H9 (cell line): Measurements from ENCODE around the gene ZNF683. TPM values are rescaled to one million over a fixed set of nuclear protein-coding genes. Genes with fewer than 3 reads are reported as not detected.

Experiments
- DNase-seq: peaks from one replicate; pipeline ENCODE4 v3.0.0-alpha.2; 2017
- H2AFZ ChIP-seq: one replicate; pipeline ENCODE4 v1.6.1; 2013; ENCODE audit warnings: mild to moderate bottlenecking, low read length, control low read depth, moderate library complexity
- H2AK5ac ChIP-seq: 2 replicates; pipeline ENCODE4 v1.6.1; 2013; ENCODE audit warnings: low read length, control low read depth, mixed read lengths; ENCODE audit not compliant: insufficient read length
- H2BK120ac ChIP-seq: one replicate; pipeline ENCODE4 v1.6.1; 2013; ENCODE audit warnings: low read depth, mild to moderate bottlenecking, low read length, control low read depth, inconsistent platforms; ENCODE audit not compliant: poor library complexity, severe bottlenecking
- H2BK12ac ChIP-seq: 2 replicates; pipeline ENCODE4 v1.6.1; 2013; ENCODE audit warnings: low read length, control low read depth, mixed read lengths, low read depth; ENCODE audit not compliant: insufficient read length
- H2BK15ac ChIP-seq: 2 replicates; pipeline ENCODE4 v1.6.1; 2013; ENCODE audit warnings: low read depth, low read length, control low read depth
- H2BK20ac ChIP-seq: one replicate; pipeline ENCODE4 v1.6.1; 2013; ENCODE audit warnings: low read depth, mild to moderate bottlenecking, low read length, control low read depth, inconsistent platforms; ENCODE audit not compliant: poor library complexity, severe bottlenecking
- H2BK5ac ChIP-seq: 2 replicates; pipeline ENCODE4 v1.6.1; 2013; ENCODE audit warnings: low read length, control low read depth, mixed read lengths; ENCODE audit not compliant: insufficient read length
- H3K14ac ChIP-seq: 2 replicates; pipeline ENCODE4 v1.6.1; 2013; ENCODE audit warnings: low read length, control low read depth; ENCODE audit not compliant: insufficient read depth
- H3K18ac ChIP-seq: 2 replicates; pipeline ENCODE4 v1.6.1; 2013; ENCODE audit warnings: low read depth, mild to moderate bottlenecking, mixed read lengths, low read length, control low read depth; ENCODE audit not compliant: insufficient read length
- H3K23ac ChIP-seq: 2 replicates; pipeline ENCODE4 v1.6.1; 2013; ENCODE audit warnings: low read length, control low read depth, mixed read lengths, low read depth; ENCODE audit not compliant: insufficient read length
- H3K23me2 ChIP-seq: 2 replicates; pipeline ENCODE4 v1.6.1; 2013; ENCODE audit warnings: low read depth, mild to moderate bottlenecking, mixed read lengths, low read length, control low read depth; ENCODE audit not compliant: insufficient read length, poor library complexity, severe bottlenecking
- H3K27ac ChIP-seq: 2 replicates; pipeline ENCODE4 v1.5.1; 2013; ENCODE audit warnings: low read length, control low read depth, mixed read lengths, low read depth; ENCODE audit not compliant: insufficient read length
- H3K27me3 ChIP-seq: 2 replicates; pipeline ENCODE4 v1.6.1; 2013; ENCODE audit warnings: low read length, control low read depth, inconsistent platforms; ENCODE audit not compliant: insufficient read depth
- H3K4ac ChIP-seq: 2 replicates; pipeline ENCODE4 v1.6.1; 2013; ENCODE audit warnings: low read depth, mild to moderate bottlenecking, control low read depth, inconsistent platforms, low read length, moderate library complexity
- H3K4me1 ChIP-seq: 2 replicates; pipeline ENCODE4 v1.6.1; 2013; ENCODE audit warnings: low read length, control low read depth, inconsistent platforms; ENCODE audit not compliant: insufficient read depth
- H3K4me2 ChIP-seq: 2 replicates; pipeline ENCODE4 v1.6.1; 2013; ENCODE audit warnings: low read length, control low read depth, mixed read lengths; ENCODE audit not compliant: insufficient read length, insufficient read depth
- H3K56ac ChIP-seq: 2 replicates; pipeline ENCODE4 v1.6.1; 2013; ENCODE audit warnings: low read depth, mild to moderate bottlenecking, mixed read lengths, low read length, control low read depth; ENCODE audit not compliant: insufficient read length
- H3K79me1 ChIP-seq: 2 replicates; pipeline ENCODE4 v1.6.1; 2013; ENCODE audit warnings: low read depth, mild to moderate bottlenecking, moderate library complexity, low read length, control low read depth, inconsistent platforms; ENCODE audit not compliant: insufficient read depth, poor library complexity, severe bottlenecking
- H3K79me2 ChIP-seq: 2 replicates; pipeline ENCODE4 v1.6.1; 2013; ENCODE audit warnings: low read length, control low read depth, inconsistent platforms; ENCODE audit not compliant: insufficient read depth
- H3K9ac ChIP-seq: 2 replicates; pipeline ENCODE4 v1.6.1; 2013; ENCODE audit warnings: low read length, control low read depth, mixed read lengths; ENCODE audit not compliant: insufficient read length; ENCODE audit errors: extremely low read depth
- H3K9me3 ChIP-seq: one replicate; pipeline ENCODE4 v1.6.1; 2013; ENCODE audit warnings: low read depth, low read length, inconsistent platforms; ENCODE audit not compliant: control insufficient read depth
- H3T11ph ChIP-seq: one replicate; pipeline ENCODE4 v1.6.1; 2013; ENCODE audit warnings: mild to moderate bottlenecking, low read length, control low read depth, inconsistent platforms
- H4K20me1 ChIP-seq: one replicate; pipeline ENCODE4 v1.6.1; 2013; ENCODE audit not compliant: control insufficient read depth, insufficient read length, insufficient read depth
- H4K5ac ChIP-seq: 2 replicates; pipeline ENCODE4 v1.6.1; 2013; ENCODE audit warnings: low read depth, mild to moderate bottlenecking, mixed read lengths, low read length, control low read depth; ENCODE audit not compliant: insufficient read length
- H4K8ac ChIP-seq: replicated peaks from 2 replicates; pipeline ENCODE4 v1.6.1; 2013; ENCODE audit warnings: low read length, control low read depth, mixed read lengths, low read depth; ENCODE audit not compliant: insufficient read length
- H4K91ac ChIP-seq: 2 replicates; pipeline ENCODE4 v1.6.1; 2013; ENCODE audit warnings: low read depth, mild to moderate bottlenecking, moderate library complexity, mixed read lengths, low read length, control low read depth; ENCODE audit not compliant: insufficient read length
- H3K27ac Mint-ChIP-seq, 3 experiments: 2 replicates in 2 of 3; 3 replicates in 1 of 3; pipeline ENCODE4 v1.8.0; 2020 to 2021; ENCODE audit warnings: mixed read lengths in 3 of 3, mild to moderate bottlenecking in 1 of 3, moderate library complexity in 1 of 3
- H3K27me3 Mint-ChIP-seq: 2 replicates; pipeline ENCODE4 v1.8.0; 2021; ENCODE audit warnings: low read depth, mild to moderate bottlenecking, moderate library complexity, mixed read lengths
- H3K36me3 Mint-ChIP-seq, 3 experiments: 2 replicates in 2 of 3; 3 replicates in 1 of 3; pipeline ENCODE4 v1.8.0; 2020 to 2021; ENCODE audit warnings: low read depth in 3 of 3, mixed read lengths in 3 of 3; ENCODE audit not compliant: insufficient read depth in 1 of 3
- H3K4me1 Mint-ChIP-seq, 2 experiments: 2 replicates each; pipeline ENCODE4 v1.8.0; 2020; ENCODE audit warnings: mixed read lengths in 2 of 2
- H3K4me3 Mint-ChIP-seq, 2 experiments: 2 replicates in 1 of 2; 3 replicates in 1 of 2; pipeline ENCODE4 v1.8.0; 2020 to 2021; ENCODE audit warnings: mild to moderate bottlenecking in 2 of 2, mixed read lengths in 2 of 2, moderate library complexity in 1 of 2
- H3K9me3 Mint-ChIP-seq, 2 experiments: 2 replicates in 1 of 2; 3 replicates in 1 of 2; pipeline ENCODE4 v1.8.0; 2020; ENCODE audit warnings: mild to moderate bottlenecking in 2 of 2, mixed read lengths in 2 of 2, moderate library complexity in 1 of 2
- CTCF ChIP-seq: fragments of 200-600 bp; sonication (generic); conservative IDR thresholded peaks from 3 replicates; pipeline ENCODE4 v1.8.0; 2021; ENCODE audit warnings: antibody characterized with exemption, mild to moderate bottlenecking
- WGBS: extraction: QIAGEN DNeasy Blood & Tissue Kit; methylation state at CpG from one replicate; pipeline ENCODE4 v1.1.7; 2013; ENCODE audit warnings: missing lambda C conversion rate, low lambda C conversion rate, mixed read lengths; ENCODE audit not compliant: insufficient read length; ENCODE audit errors: extremely low coverage; 5-methylcytosine and 5-hydroxymethylcytosine counted together
- total RNA-seq: library from RNA; stranded (reverse); gene quantifications from 2 replicates; pipeline ENCODE4 v1.2.1, GENCODE V29; 2021

The ZNF683 gene
- total RNA-seq, 1 experiment from 2014 or later: not detected

GRCh38 chr1:26323382-26323781 is 49.2 kb downstream of the ZNF683 start:
- Mint-ChIP-seq H3K27me3 (no peaks in the 10 kb centered on the region), H3K27ac (no peak overlapping the region), H3K9me3 (no peaks in the 10 kb centered on the region), H3K4me3 (no peak overlapping the region), H3K4me1 (peaks cover 10 to 17% of the 10 kb centered on the region in 2 experiments), H3K36me3 (peaks cover 16 to 52% (median 37%) of the 10 kb centered on the region in 3 experiments; a peak in 6 of 7 replicates)
- Histone ChIP-seq H2AK5ac (no peak overlapping the region), H3K27me3 (no peaks in the 10 kb centered on the region), H3K4me1 (no peaks in the 10 kb centered on the region), H3K23ac (no peak overlapping the region), H2BK20ac (no peak overlapping the region), H4K20me1 (no peaks in the 10 kb centered on the region), H3K4me2 (no peak overlapping the region), H3K14ac (no peak overlapping the region), H2AFZ (no peak overlapping the region), H2BK120ac (no peak overlapping the region), H3K27ac (no peak overlapping the region), H3K79me2 (no peaks in the 10 kb centered on the region), H4K8ac (no peak overlapping the region), H3K18ac (no peak overlapping the region), H2BK15ac (no peak overlapping the region), H3K23me2 (no peaks in the 10 kb centered on the region), H3K9me3 (no peaks in the 10 kb centered on the region), H3K56ac (no peak overlapping the region), H2BK12ac (no peak overlapping the region), H2BK5ac (no peak overlapping the region), H3T11ph (no peak overlapping the region), H4K91ac (no peak overlapping the region), H4K5ac (no peak overlapping the region), H3K79me1 (no peaks in the 10 kb centered on the region), H3K4ac (no peak overlapping the region), H3K9ac (no peak overlapping the region)
- TF ChIP-seq CTCF: no peak
- DNase-seq: no peak
- no CpG with 5 or more reads among the region's 2 CpGs for WGBS
